Astrocyte of the hippocampus (primary cell): ENCODE measurements around the gene LIMS1.

Experiments used
- DNase-seq: peaks from one replicate; pipeline ENCODE4 v3.0.0; 2011; ENCODE audit warnings: low read depth, low spot score

LIMS1 gene

DNA sequence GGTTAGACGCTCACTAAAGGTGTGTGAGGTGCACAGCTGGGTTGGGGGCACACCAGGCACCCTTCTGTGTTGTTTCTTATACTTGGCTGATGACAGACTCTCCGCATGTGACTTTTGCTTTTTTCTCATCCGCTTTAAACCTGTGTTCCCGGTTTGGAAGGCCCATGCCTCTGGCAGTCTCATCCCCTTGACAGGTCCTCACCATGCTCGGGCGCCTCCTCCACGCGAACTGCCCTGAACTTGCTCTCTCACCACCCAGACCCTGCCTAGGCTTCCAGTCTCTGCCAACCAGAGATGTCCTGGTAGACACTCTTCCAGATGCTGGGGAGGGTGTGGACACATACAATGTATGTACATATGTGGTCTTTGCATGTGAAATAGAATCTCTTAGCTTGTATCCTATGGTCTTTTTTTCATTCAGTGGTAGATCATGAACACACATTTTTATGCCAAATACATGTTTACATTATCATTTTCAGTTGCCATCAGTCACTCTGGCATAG is 79.8 kb downstream of the LIMS1 start:
- no peak for DNase-seq

DNA sequence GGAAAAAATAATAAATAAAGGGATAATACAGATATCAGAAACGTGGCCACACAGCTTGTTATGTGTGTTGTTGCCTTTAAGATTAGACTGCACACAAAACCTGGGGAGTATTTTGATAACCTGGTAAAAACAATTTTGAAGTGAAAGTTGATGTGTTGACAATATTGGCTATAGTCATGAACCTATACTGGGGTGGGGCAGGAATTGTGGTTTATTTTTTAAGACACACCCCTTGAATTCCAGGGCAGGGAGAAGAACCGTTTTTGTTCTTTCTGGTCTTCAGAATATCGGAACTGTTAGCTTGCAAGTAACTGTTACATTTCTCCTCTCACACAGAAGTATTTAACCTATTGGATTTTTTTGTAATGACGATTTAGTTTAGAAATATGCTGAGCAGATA is 80.4 kb downstream of the LIMS1 start:
- DNase-seq: no peak

- DNase-seq: no peak
Measured at GRCh38 chr2:108615480-108616090, 81.3 kb downstream of the LIMS1 start.

GRCh38 chr2:108616318-108616717 is 82.0 kb downstream of the LIMS1 start:
- no peak for DNase-seq

DNA sequence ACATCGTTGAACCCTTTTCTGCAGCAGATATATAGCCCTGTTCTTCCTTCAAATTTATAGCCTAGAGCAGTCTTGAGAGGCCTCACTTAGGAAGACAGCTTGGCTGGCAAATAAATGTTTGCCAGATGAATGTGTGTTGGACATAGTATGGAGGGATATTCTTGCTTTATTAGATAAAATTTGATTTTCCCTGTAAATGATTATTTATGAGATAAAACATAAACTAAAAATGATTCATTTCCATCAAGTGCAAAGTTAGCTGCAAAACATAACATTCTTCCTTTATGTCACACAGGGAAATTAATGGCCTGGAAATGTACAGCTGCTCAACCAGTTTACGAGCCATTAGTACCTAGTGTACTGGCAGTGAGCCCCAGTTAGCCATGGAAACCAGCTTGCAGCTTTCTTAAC is 82.5 kb downstream of the LIMS1 start:
- no peak for DNase-seq

GRCh38 chr2:108617617-108618016 is 83.3 kb downstream of the LIMS1 start:
- DNase-seq: no peak

- DNase-seq: no peak
Measured at GRCh38 chr2:108619925-108620620, 85.8 kb downstream of the LIMS1 start.

DNA sequence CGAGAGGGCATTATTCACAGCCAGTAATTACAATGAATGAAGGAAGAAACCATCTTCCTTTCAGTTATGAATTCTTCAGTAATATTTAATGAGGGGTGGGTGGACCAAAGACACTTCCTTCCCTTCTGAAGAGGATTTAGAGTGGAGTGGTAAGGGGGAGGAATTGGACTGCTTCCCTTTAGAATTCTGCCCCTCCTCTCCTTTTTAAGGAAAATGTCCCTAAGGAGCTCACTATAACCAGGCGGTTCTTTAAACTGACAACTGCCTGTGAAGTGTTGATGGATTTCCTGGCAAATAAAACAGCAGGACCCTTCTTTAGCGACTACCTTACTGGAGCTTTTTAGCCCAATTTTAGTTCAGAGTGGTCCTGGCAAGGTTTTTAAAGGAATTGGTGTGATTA is 86.4 kb downstream of the LIMS1 start:
- DNase-seq: no peak

DNA sequence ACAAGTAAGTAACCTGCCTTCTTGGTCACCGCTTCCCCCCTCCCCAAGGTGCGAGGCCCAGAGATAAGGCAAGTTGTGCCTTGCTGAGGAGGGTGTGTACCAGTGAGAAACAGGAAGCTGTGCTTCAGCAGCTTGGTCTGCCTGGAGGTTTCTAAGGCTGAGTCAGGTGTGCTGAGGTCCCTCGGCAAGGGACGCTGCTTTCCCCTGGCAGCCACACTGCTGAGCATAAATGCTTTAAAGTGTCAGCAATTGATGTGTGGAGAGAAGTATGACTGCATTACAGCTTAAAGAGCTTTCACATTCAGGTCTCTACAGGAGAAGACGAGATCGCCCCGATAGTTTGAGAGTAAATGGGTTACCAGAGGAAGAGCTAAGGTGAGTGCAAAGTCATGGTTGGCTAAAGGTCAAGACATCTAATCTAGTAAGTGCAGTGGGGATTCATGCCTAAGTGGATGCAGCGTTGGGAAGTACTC is 86.9 kb downstream of the LIMS1 start:
- peak; percentile 73 for DNase-seq

- peak; percentile 54 for DNase-seq
Measured at GRCh38 chr2:108621687-108622681, 87.7 kb downstream of the LIMS1 start.

DNA sequence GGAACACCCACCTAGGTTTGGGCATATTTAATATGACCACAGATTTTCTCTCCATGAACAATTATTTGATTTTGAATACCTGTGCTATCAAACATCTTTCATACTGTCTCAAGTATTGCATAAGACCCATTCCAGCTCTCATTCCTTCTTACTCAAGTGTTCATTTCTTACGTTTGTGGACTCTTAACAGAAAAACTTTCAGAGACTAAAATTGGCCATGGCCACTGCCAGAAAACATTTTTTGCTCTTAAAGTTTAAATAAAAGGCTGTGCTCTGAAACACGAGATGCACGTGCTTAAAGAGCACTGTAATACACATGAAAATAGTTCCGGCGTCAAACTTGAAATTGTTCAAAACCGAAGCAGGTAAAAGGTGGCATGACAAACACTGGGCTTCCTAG is 89.3 kb downstream of the LIMS1 start:
- no peak for DNase-seq

DNA sequence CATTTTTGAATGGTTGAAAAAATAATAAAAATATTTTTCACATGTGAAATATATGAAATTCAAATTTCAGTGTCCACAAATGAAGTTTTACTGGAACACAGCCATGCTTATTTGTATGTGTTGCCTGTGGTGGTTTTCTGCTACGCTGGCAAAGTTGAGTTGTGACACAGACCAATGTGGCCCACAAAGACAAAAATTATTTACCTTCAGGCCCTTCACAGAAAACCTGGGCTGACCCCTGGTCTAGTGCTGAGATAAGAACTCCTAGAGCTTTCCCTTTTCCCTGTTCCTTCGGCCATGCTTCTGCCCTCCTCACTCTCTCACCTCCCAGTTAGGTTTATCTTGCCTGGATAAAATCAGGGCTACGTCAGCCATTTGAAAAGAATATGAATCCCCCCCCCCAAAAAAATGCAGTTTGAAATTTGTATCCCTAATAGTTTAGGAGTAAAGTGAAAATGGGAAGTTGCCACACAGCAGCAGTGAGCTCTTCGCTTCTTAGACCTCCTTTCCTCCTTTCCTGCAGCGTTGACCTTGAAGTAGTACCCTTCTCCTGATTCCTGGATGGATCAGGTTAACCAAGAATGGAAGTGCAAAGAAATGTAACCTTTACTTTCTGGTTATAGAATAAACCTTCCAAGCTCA is 91.0 kb downstream of the LIMS1 start:
- no peak for DNase-seq

GRCh38 chr2:108625828-108626195 is 91.5 kb downstream of the LIMS1 start:
- DNase-seq: no peak

GRCh38 chr2:108626995-108627394 is 92.7 kb downstream of the LIMS1 start:
- no peak for DNase-seq

- no peak for DNase-seq
Measured at GRCh38 chr2:108627911-108628567, 93.8 kb downstream of the LIMS1 start.

- DNase-seq: no peak
Measured at GRCh38 chr2:108628936-108629335, 94.7 kb downstream of the LIMS1 start.

DNA sequence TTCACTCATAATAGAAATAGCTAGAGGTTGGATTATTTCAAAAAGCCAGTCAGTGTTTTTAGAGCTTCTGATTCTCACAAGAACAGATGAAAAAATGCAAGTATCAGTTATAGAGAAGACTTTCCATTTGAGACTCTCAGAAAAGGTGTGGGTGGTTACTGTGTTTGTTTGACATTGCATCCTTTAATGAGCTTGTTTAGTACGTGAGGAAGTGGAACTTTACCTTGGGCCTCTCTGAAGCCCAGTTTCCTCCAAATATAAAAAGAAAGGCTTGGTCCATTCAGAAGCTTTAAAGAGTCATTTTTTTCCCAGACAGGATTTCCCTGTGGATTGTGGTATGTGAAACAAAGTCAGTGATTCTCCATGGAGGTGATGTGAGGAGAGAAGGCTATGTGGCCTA is 95.1 kb downstream of the LIMS1 start:
- no peak for DNase-seq

DNA sequence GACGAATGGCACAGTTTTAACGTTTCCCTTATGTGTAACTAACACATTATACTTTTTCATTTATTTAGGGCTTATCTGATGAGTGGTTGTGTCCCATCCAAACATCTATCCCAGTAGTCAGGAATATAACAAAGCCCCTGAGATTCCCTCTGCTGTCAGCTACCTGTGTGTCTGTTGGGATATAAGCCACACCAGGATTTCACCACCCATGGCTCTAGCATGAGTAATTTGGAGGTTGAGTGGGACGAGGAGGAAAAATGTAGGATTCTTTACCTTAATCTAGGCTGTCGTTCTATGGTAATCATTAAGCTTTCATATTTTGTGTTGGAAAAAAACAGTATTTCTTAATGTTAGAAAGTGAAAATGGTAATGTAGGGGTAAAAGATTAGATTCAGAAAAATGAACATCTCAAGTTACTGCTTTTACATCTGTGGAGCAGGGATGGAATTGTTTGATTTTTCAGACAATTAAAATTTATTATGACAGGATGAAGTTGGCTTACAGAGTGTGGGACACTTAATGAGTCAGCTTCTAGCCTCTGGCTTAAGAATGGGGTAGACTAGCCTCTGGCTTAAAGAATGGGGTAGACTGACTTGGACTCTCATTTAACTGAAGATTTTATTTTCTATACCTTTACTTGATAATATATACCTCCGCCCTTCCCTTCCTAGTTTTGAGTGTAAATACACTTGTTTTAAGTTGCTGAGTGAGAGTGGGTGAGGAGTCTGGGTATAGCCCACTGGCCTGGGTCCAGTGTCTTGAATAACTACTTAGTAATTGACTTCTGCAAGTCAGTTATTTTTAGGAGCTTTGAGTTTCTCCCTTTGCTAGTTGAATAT is 96.5 kb downstream of the LIMS1 start:
- no peak for DNase-seq

DNA sequence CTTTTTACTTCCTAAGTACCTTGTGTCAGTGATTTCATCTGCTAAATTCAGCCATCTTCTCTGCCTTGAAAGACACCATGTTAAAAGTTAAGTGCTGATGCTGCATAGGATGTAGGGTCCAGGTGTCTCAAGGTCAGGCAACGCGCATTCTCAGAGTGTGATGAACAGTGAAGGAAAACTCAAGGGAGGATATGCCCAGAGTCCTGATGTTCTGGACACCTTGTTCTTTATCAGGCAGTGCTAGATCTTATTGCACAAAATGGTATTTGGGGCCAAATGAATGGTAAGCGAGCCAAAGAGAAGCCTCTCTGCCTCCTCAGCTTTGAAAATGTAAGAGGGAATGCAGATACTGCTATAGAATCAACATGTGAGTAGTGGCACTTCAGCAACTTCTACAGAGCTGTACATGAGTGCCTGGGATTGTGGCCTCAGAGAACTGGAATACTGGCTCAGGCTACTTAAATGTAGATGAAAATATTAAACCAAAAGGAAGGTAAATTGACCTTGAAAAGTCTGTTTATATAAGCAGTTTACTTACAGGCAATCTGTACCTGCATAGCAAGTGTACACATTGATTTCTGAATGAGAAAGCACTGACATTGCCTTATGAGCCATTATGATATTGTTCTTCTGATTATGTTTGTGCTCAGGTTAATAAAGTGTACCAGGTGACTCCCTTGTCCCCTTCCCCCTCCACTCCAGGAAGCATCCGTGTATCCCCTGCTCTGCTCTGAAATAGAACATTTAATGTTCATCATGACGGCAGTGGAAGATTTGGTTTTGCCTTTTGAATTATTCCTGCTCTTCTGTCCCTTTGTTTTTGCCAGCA is 98.3 kb downstream of the LIMS1 start:
- DNase-seq: no peak
